Measurements from ENCODE around the gene SCP2.

SCP2 gene

DNA sequence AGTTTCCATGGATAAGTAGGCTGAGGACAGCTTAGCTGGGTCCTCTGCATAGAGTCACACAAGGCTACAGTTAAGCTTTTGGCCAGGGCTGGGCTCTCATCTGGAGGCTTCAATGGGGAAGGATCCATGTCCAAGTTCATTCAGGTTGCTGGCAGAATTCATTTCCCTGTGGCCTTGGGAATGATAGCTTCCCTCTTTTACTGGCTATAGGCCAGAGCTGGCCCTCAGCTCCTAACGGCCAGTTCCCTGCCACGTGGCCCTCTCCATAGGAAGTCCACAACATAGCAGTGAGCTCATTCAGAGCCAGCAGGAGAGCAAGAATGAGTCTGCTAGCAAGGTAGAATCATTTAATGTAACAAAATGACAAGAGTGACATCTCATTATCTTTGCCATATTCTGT is 119.9 kb downstream of the SCP2 start:
- peak; percentile 62 for DNase-seq

DNA sequence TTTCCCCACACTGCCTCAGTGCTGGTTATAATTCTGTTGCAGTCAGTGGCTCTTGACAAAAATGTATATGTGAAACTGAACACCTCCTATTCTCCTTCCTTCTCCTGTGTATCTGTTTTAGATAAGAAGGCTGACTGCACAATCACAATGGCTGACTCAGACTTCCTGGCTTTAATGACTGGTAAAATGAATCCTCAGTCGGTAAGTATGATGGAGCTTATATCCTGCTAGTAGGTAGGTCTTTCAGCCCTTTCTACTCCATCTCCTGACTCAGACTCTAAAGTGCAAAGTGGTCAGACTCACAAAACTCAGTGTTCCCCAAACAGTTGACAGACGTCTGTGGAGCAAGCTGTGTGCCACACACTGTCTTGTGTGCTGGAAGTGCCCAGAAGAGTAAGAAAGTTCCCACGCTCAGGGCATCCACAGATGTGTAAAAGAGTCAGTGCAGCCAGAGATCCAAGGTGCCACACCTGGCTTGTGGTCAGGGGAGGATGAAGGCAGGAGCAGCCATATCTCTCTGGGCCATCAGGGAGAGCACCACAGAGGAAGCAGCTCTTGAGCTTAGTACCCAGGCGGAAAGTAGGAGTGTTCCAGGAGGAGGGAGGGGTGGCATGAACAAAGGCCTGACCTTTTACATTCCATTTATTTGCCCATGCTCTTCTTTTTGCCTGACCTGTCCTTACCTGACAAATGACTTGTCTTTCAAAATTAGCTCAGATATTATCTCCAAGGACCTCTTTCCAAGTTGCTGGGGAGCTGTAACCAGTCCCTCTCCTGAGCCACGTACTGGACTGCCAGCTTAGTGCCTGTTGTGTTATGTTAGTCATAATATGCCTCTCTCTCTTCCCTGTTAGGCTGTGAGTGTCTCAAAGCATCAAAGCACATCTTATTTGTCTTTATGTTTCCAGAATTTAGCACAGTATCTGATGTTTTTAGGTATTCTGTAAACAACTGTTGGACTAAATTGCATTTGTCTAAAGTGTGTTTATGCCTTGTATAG is 121.0 kb downstream of the SCP2 start:
- peak; percentile 66 for DNase-seq

DNA sequence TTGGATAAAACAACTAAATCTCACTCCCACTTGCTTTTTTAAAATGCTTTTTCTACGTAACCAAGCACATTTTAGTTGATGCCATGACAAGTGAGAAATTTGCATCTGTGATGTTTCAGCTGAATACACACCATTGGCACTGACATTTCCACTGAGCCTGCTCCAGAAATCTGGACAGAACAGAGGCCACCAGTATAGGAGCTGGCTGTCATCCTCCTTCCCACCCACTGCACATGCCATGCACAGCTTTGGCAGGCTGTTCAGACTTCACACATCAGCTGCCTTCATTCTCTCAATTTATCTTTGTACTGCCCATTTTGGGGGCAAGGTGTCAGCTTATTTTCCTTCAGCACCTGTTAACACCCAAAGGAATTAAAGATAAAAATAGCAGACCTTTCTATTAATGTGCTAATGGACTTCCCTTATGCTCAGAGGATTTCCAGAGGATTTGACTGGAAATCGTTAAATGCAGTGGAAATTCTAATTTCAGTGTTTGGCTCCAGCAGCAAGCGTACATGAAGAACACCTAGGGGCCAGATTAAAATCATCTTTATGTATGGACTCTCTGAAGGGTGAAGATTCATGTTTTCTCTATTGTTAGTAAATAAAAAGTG is 122.0 kb downstream of the SCP2 start:
- DNase-seq, result no peak

DNA sequence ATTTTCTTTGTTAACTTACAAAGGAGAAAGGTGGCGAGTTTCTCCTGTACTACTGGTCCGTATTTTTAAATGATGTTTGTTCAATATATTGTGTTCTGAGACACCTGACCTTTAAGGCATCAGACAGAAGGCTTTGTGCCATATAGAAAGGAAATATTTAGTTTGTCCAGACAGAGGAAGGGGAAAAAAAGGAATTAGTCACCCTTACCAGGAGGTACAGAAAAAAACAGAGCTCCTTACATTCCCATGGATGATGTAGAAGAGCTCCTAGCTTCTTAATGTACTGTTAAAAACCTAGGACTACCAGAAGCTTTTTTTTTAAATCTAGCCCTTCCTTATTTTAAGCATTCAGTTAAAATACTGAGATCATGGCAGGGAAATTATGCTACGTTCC is 122.5 kb downstream of the SCP2 start:
- no peak for DNase-seq

DNA sequence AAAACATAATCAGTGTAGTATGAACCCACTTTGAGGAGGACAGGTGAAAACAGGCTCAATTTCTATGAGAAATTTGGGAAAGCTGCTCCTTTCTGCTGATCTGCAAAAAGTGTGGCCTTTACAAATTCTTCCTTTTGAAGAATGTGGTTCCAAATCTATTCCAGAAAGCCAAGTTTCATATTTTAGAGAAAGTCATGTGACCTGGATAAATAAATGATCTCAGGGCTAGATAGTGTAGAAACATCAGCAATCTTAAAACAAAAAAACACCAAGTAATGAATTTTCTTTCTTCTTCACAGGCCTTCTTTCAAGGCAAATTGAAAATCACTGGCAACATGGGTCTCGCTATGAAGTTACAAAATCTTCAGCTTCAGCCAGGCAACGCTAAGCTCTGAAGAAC is 123.2 kb downstream of the SCP2 start:
- DNase-seq, result no peak

DNA sequence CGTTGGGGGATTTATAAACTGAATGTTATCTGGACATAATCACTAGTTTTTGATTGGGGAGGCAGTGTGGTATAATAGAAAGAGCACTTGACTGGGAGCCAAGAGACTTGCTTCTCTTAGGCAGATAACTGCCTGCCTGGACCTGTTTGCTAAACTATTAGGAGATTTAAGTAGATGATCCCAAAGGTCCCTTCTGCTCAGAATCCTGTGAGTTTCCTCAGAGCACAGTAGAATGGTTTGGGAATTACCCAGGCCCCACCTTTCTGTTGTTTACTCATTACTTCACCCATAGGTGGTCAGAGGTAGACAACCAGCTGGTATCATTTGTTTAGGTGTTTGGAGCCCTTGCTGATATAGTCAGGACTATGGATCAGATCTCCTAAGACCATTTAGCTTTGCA is 124.6 kb downstream of the SCP2 start:
- DNase-seq, result no peak

DNA sequence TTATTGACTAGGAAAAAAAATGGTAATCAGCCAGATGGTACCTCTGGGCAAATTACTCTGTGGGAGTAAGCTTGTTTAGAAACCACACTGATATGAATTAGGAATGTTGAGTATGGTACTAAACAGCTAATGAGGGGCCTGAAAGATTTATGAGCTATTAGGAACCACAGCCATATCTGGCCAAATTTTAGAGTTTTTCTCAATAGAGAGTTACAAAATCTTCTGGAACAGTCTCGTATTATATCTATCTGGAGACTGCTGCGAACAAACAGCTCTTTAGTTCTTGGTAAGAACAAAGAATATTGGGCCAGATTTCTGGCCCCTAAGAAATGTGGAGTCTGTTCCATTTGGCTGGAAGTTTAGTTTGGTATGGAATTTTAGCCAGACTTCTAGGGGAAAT is 130.1 kb downstream of the SCP2 start:
- DNase-seq, result no peak

DNA sequence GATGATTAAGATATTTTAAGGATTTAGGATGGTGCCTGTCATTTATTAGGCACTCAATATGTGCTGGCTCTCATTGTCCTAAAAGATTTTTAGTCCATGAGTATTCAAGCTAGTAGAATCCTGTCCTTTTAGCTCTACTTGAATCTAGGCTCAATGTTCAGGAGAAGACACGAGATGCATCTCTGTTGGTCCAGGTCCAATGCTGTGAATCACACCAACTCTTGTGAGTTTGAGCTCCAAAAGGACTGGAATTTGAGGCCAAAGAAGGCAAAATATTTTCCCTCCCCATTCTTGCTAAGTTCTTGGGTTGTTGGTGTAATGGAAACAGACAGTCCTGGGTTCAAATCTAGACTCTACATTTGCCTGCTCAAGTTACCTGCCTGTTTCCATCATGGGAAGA is 133.5 kb downstream of the SCP2 start:
- DNase-seq, result peak; percentile 51

DNA sequence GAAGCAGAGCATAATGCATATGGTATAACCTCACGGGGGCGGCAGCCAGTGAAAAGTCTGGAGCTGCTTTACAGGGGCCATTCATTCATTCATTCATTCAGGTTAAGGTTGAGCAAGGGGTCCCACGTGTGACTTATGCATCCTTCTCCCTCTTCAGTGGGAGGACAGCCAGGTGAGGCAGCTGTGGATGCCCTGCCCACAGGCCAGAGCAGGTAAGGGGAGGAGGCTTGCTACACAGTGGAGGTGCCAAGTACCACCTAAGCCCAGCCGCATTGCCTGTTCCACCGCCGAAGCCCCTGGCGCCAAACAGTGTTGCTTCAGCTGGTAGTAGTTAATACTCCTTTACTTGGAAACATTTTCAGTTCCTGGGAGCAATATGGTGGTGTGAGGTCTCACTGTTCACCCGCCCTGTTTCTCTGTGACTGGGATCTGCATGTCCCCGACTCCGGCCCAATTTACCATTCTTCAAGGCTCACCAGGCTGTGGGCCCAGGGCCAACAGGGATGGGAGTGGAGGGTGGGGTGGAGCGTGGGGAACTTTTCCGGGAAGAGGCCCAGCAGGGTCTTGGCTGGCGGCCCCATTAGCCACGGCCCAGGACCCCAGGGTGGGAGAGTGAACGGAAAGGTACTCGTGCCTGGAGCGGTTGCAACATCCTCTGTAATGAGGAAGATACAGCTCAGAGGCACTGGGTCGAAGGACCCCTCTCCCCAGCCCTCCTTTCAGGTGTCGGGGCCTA is 134.2 kb downstream of the SCP2 start:
- no peak for DNase-seq

DNA sequence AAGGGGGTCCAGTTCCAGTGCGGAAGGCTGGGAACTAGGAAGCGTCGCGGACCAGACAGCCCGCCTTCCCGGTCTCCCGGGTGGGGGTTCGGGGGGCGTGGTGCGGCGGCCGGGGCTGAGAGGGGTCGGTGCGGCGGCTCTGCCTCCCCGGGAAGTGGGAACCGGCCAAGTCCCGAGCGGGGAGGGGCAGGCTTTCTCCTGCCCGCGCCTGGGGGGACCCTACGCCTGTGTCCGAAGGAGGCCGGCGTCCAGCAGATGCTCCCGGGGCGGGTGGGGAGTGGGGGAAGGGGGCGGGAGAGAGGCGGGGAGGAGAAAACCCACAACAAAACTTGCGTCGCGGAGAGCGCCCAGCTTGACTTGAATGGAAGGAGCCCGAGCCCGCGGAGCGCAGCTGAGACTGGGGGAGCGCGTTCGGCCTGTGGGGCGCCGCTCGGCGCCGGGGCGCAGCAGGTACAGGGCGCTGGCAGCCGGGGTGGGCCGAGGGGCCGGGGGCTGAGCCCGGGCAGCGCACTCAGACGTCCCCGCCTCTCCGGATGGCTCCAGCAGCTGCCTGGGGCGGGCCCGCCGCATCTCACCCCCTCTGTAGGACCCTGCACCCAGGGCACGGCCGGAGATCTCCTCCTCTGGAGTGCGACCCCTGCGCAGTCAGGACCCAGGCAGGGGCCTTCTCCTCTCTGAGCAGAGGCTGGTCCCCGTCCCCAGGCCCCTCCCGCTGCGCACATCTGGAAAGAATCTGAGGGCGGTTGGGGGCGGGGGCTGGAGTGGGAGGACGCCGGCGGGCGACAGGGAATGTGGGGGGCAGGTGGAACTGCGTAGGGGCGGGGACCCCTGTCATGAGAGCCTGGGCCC is 135.0 kb downstream of the SCP2 start, which contains the start of gene PODN:
TSS of gene PODN (plus strand) at position 355 of the 849 bp plus-strand sequence. CDS start 7,643 bp downstream, outside the sequence.
- peak; percentile 40 for DNase-seq

DNA sequence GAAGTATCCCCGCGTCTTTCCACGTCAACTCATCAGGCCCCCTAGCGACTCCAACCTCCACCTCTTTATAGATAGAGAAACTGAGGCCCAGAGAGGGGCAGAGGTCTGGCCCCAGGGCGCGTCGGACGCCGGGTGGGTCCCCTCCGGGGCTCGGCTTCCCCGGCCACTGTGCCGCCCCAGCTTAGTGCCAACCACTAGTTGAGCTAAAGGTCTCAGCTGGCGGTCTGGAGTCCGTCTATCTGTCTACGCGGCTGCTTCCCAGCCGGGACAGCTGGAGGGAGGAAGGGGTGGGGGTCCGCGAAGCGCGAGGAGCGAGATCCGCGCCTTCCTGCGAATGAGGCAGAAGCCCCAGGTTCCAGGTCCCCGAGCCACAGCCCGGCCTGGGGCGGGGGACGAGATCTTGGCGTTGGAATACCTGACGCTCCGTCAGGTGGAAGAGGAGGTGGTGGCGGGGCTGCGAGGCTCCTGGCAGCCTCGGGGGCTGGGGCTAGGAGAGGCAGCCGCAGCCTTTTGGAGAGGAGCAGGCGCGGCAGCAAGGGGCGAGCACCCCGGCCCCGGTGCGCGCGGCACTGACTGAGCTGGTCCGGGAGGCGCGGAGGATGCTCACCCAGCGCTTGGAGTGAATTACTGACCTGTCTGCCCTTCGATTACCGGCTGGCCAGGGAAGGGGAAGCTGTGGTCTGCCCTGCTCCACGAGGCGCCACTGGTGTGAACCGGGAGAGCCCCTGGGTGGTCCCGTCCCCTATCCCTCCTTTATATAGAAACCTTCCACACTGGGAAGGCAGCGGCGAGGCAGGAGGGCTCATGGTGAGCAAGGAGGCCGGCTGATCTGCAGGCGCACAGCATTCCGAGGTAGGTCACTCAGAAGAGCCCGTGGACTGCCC is 135.9 kb downstream of the SCP2 start:
- DNase-seq, result no peak

DNA sequence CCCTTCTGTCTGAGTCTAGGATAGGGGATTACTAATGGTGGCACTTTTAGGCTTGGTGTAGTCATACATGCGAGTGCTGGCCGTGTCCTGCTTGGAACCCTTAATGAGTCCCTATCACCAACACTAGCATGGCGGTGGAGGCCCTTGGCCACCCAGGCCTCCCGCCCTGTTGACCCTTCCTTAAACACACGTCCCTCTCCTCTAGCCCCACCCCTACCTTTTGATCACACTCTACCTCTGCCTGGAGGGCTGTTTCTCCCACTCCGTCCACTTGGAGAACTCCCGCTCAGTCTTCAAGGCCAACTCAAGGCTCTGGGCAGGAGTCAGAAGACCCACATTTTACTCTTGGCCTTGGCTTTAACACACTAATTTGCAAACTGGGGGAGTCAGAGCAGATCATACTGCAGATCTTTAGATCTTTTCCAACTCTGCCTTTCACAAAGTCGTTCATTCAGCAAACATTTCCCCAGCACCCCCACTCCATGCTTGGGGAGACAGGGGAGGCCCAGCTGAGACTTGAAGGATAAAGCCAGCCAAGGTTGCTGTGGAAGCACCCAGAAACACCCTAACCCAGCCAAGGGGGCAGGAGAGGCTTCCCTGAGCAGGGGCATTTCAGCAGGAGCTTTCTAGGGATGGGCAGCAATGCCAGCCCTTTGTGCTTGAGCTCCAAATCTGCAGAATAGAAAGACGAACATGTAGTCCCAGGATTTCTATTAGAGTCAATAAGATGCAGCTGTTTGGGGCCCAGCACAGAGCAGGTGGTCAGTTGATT is 136.9 kb downstream of the SCP2 start:
- DNase-seq, result no peak

DNA sequence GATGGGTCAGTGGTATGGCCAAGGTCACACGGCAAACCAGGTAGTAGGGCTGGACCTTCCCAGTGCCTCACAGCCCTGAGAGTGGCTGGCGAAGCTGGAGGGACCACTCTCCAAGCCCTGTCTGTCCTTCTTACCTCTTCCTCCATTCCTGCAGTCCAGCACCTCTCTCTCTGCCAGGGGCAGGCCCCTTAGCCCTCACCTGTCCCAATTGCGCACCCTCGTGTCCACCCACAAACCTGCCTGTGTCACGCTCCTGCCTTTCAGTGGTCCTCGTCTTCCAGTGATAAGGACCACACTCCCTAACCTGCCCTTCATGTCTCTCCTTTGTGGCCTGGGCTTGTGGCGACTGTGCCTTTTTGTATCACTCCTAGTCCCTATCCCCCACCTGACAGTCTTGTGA is 138.3 kb downstream of the SCP2 start:
- no peak for DNase-seq

DNA sequence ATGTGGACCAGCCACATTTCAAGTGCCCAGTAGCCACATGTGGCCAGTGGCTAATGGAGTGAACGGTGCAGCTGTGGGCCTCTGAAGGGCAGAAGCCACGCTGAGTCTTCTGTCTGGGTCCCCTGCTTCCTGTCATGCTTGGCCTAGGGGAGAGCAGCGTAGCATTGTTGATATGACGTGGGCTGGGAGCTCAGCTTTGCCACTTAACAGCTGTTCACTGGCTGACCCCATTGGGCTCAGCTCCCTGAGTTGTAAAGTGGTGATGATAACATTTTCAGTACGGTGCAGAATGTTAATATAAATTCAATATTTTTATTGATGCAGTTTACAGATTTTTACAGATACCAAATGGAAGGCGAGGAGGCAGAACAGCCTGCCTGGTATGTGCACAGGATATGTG is 139.4 kb downstream of the SCP2 start:
- DNase-seq, result no peak

DNA sequence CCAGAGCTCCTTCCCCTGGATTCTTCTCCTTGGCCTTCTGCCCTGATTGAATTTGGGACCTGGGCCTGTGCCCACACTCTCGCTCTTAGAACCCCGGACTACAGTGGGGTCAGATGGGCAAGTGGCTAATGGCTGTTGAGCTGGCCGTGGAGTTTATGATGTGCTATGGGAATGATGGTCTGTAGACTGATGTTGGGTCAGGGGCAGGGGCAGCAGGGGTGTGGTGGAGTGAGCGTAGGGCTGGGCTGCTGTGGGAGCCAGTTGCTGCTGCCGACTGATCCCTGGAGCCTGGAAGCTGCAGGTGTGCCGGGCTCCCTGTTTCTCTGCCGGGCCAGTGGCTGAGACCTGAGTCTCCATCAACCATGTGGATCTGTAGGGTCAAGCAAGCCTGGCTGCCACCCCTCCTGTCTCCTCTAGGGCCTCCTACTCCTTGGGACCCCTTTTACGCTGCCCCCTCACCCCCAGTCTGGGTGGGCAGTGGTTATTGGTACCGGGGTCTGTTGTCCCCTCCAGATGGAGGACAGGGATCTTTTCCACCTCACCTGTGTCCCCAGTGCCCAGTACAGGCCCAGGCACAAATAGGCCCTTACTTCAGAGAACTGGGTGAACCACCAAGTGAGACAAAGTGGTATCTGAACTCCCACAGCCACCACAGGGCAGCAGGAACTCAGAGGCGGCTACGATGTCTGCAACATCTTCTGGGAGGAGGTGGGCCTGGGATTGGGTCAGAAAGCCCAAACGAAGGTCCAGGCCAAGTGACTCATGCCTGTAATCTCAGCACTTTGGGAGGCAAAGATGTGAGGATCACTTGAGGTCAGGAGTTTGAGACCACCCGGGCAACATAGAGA is 140.0 kb downstream of the SCP2 start:
- DNase-seq, result no peak

DNA sequence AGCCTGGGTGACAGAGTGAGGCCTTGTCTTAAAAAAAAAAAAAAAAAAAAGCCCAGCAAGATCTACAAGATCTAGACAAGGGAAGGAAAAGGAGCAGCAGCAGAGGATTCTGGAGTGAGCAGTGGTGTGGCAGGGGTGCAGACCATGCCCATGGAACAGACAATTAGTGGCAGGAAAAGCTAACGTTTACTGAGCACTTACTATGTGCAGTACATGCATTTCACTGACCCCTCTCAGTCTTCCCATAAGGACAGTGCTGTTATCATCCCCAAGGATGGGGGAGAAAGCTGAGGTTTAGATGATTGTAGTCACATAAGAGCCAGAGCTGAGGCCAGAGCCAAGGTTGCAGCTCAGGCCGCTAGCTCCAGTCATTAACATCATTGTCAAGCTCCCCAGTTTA is 140.8 kb downstream of the SCP2 start:
- DNase-seq, result no peak

DNA sequence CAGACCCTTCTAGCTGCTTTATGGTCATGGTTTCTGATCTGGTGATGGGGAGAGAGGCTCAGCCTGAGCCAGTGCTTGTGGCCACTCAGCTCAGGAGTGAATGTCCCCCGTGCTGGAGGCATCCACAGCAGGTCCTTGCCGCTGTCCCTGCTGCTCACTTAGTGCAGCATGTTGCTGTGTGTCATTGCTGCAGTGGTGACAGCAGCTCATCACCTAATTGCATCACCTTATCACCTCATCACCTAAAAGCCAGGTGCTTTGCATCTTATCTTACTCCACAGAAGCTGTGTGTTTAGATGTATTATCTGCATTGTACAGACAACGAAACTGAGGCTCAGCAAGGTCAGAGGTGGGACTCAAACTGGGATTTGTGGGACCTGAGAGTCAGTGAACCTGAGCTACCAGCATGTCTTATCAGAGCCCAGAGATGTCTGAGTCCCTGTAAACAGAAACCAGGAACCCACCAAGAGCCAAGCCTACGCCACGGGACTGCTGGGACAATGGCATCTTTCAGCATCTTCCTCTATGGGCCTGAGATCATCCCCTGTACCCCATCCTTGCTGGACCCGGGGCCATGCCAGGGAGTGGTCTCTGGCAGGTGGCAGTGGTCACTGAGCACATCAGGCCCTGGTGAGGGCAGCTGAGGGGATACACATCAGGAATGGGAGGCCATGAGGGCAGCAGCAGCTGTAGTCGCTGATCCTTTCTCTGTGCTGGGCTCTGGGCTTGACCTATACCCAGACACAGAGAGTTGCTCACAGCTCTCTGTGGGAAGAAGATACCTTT is 141.4 kb downstream of the SCP2 start:
- no peak for DNase-seq

DNA sequence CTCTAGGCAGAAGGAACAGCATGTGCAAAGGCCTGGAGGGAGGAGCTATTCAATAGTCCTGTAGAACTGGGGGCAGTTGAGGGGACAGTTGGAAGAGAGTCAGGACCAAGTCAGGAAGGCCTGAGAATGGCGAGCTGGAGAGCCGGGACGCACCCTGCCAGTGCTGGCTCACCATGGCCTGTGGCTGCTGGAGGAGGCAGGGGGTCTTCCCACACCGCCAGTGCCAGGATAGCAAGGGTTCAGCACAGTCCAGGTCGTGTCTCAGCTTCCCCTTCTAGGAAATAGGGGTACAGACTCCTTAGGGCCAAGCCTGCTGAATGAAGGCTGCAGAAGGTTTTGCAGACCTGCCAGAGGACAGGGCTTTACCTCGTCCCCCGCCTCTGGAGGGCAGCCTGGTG is 142.2 kb downstream of the SCP2 start:
- no peak for DNase-seq
